Activated CD8-positive, alpha-beta T cell treated with anti-CD3 and anti-CD28 coated beads, Interleukin-2, amount 10 ng/mL, durations not matched to agents 7 days and 5 days (primary cell): ENCODE measurements around the gene LENG9. TPM values are rescaled to one million over a fixed set of nuclear protein-coding genes. Genes with fewer than 3 reads are reported as not detected.

Experiments
- ATAC-seq: fragments of 150-1000 bp; cut with Tn5 transposase; one replicate; pipeline ENCODE4 v1.10.0; 2021; ENCODE audit warnings: moderate library complexity
- CTCF ChIA-PET: fragments of 350-600 bp; sonication (Branson Sonifier 250); formaldehyde crosslinking; loops from one replicate; lab custom pipeline; 2021; ENCODE audit warnings: antibody characterized with exemption; lab: Charles Lee
- POLR2A ChIA-PET: fragments of 350-600 bp; sonication (Branson Sonifier 250); formaldehyde crosslinking; loops from one replicate; lab custom pipeline; 2021; ENCODE audit warnings: antibody characterized with exemption; lab: Charles Lee
- DNase-seq: peaks from one replicate; pipeline ENCODE4 v3.0.0-alpha.2; 2020
- H3K27ac Mint-ChIP-seq: one replicate; pipeline ENCODE4 v1.8.0; 2021; ENCODE audit warnings: mild to moderate bottlenecking, mixed read lengths
- H3K27me3 Mint-ChIP-seq: one replicate; pipeline ENCODE4 v1.8.0; 2021; ENCODE audit warnings: low read depth, mixed read lengths
- H3K36me3 Mint-ChIP-seq: one replicate; pipeline ENCODE4 v1.8.0; 2021; ENCODE audit warnings: low read depth, mixed read lengths
- H3K4me1 Mint-ChIP-seq: one replicate; pipeline ENCODE4 v1.8.0; 2021; ENCODE audit warnings: low read depth, mixed read lengths
- H3K4me3 Mint-ChIP-seq: one replicate; pipeline ENCODE4 v1.8.0; 2021; ENCODE audit warnings: mild to moderate bottlenecking, mixed read lengths
- H3K9me3 Mint-ChIP-seq: one replicate; pipeline ENCODE4 v1.8.0; 2022; ENCODE audit warnings: mixed read lengths; ENCODE audit not compliant: insufficient read depth
- total RNA-seq, 2 experiments: library from RNA; stranded (reverse); gene quantifications; one replicate each; pipeline ENCODE4 v1.2.3, GENCODE V29; 2021

Gene LENG9
- total RNA-seq, 2 experiments from 2014 or later: 5.3 to 5.6 TPM

DNA sequence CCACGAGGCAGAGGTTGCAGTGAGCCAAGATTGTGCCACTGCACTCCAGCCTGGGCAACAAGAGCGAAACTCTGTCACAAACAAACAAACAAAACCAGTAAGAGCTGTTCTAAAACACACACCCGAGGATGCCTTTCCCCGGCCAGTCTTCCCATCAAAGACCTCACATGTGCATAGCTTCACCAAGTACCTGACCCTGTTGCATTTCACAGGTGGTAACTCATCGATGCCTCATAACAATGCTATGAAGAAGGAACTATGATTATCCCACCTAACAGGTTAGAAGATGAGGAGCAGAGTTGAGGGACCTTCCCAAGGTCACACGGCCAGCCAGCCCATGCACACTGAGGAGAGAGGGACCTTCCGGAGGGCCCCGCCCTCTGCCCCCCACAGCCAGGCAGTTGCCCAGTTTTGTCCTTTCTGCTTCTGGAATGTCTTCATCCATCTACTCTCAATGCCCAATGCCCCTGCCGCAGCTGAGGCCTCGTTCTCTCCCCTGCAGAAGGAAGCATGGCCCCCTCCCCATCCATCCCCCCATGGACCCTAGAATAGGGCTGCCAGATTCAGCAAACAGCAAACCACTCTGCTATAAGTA, 31.3 kb downstream of the LENG9 start:
- POLR2A ChIA-PET: interaction anchor here (1.0 kb wide), 1 partner anchor 87 kb away, joined by 3 read pairs; no protein-coding TSS in a partner anchor

DNA sequence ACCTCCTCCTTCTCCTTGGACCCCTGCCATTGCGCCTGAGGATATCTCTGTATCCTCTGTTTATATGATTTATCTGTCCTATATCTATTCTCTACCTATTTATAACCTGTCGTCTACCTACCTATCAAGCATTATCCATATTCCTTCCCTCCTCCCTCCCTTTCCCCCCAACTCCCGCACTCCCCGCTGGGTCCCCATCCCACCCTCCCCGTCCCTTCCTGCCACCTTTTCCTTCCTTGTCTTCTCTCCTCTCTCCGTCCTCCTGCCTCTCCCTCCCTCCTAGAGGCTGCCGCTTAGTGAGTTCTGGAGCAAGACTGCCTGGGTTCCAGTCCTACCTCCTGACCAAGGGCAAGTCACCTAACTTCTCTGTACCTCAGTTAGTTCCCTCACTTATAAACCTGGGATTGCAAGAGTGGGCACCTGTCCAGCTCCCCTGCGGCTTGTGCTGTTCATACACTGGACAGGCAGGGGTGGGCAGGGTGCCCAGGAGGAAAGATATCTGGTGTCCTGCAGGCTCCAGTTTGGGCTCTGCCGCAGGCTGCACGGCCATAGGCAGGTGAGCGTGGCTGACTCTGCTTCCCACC, 32.2 kb downstream of the LENG9 start:
- no peaks in the 10 kb centered on the region for H3K9me3 Mint-ChIP-seq
- ChIA-PET POLR2A (interaction anchor here (1.0 to 1.4 kb wide), 3 partner anchors 17 to 88 kb away, joined by 3 to 4 read pairs (median 4); partner anchors contain the start of genes LENG8 and LENG9), CTCF (no interaction called here)
- H3K27ac Mint-ChIP-seq: no peak overlapping the region
- ATAC-seq: no peak
- H3K27me3 Mint-ChIP-seq: peaks cover 8% of the 10 kb centered on the region
- no peak overlapping the region for H3K4me3 Mint-ChIP-seq
- no peak for DNase-seq
- H3K4me1 Mint-ChIP-seq: peaks cover 14% of the 10 kb centered on the region
- H3K36me3 Mint-ChIP-seq: no peaks in the 10 kb centered on the region

More for the DNA sequence above, 31.3 kb downstream of the LENG9 start:
- Mint-ChIP-seq H3K9me3 (no peaks in the 10 kb centered on the region), H3K36me3 (no peaks in the 10 kb centered on the region), H3K27me3 (peaks cover 5% of the 10 kb centered on the region), H3K27ac (no peak overlapping the region), H3K4me1 (peaks cover 14% of the 10 kb centered on the region), H3K4me3 (no peak overlapping the region)
- ATAC-seq: no peak
- DNase-seq: no peak
- CTCF ChIA-PET: no interaction called here

DNA sequence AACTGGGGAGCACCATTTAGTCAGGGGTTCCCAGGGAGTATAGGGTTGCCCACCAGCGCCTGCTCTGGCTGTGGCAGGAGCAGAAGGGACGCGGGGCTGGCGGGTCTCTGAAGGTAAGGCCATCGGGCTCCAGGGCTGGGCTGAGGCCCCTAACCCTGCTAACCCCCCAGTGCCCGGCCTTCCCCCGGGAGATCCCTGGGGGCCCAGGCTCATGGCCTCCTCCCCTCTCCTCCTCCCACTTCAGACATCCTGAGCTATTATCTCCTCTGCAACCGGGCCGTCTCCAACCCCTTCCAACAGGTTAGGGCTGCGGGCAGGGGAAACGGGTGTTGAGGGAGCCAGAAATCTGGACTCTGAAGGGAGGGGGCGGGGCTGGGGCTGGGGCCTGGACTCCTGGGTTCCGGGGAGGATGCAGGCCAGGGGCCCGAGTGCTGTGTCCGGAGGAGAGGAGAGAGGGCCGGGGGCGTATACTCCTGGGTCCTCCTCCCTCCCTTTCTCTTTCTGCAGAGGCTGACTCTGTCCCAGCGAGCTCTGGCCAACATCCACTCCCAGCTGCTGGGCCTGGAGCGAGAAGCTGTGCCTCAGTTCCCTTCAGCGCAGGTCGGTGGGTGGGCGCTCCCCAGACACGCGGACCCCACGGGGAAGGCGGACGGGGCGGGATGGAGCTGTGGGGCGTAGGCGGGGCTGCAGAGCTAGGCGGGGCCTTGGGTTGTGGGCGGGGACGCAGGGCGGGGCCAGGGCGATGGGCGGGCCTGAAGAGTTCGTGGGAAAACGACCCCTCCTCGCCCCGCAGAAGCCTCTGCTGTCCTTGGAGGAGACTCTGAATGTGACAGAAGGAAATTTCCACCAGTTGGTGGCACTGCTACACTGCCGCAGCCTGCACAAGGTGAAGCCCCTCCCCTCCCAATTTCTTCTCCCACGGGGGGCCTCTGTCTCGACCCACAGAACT, 33.0 kb downstream of the LENG9 start:
- ATAC-seq: peak; percentile 80
- no peak overlapping the region for H3K4me3 Mint-ChIP-seq

DNA sequence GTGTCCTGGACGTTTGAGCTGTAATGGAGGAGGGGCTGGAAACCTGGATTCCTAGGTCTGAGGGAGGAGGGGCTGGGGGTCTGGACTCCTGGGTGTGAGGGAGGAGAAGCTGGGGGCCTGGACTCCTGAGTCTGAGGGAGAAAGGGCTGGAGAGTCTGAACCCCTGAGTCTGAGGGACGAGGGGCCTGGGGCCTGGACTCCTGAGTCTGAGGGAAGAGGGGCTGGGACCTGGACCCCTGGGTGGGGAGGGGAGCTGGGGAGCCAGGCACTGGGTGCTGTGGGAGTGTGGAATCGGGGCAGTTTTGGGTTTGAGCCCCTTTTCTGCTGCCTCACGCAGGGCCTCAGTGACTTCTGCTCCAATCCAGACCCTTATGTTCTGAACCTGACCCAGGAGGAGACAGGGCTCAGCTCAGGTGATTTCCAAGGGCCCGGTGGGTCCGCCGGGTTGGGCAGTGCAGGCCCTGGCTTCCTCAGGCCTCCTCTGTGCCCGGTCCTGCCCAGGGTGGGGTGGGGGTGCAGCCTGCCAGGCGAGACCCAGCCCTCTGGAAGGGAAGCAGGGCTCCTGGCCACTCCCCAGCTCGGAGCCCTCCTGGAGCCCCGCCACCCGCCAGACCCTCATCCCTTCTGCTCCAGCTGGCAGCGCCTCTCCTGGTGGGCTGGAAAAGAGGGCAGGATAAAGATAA, 33.9 kb downstream of the LENG9 start:
- POLR2A ChIA-PET: interaction anchor here (1.4 to 2.0 kb wide), 2 partner anchors 19 to 34 kb away, joined by 4 to 7 read pairs; partner anchors contain the start of genes LENG8 and LENG9
- no peaks in the 10 kb centered on the region for H3K36me3 Mint-ChIP-seq
- H3K27ac Mint-ChIP-seq: no peak overlapping the region

More for the DNA sequence above, 33.0 kb downstream of the LENG9 start:
- H3K27me3 Mint-ChIP-seq: peaks cover 8% of the 10 kb centered on the region
- POLR2A ChIA-PET: interaction anchor here (1.0 to 1.4 kb wide), 2 partner anchors 18 to 33 kb away, joined by 4 read pairs; partner anchors contain the start of genes LENG8 and LENG9
- no peak overlapping the region for H3K27ac Mint-ChIP-seq
- DNase-seq: peak; percentile 46
- no peaks in the 10 kb centered on the region for H3K36me3 Mint-ChIP-seq
- H3K4me1 Mint-ChIP-seq: peaks cover 14% of the 10 kb centered on the region
- no peaks in the 10 kb centered on the region for H3K9me3 Mint-ChIP-seq
- CTCF ChIA-PET: interaction anchor here (1.4 kb wide), 1 partner anchor 9 kb away, joined by 5 read pairs; no protein-coding TSS in a partner anchor

DNA sequence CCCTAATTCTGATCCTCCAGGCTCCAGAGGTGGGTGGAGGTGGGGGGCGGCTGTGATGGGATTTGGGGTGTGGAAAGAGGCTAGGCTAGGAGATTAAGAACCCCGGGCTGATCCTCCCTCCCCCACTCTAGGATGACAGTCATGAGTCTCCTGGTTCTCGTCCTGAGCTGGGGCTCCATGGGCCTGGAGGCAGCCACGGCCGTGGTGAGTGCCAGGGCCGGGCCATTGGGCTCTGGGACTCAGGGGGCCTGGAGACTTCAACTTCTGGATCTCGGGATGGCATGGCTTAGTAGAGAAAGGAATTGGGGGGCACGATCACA, 34.4 kb downstream of the LENG9 start:
- no peaks in the 10 kb centered on the region for H3K36me3 Mint-ChIP-seq
- H3K27me3 Mint-ChIP-seq: peaks cover 8% of the 10 kb centered on the region
- no peak for DNase-seq
- peaks cover 3% of the 10 kb centered on the region for H3K4me1 Mint-ChIP-seq
- H3K27ac Mint-ChIP-seq: no peak overlapping the region
- no peak for ATAC-seq
- ChIA-PET CTCF (interaction anchor here (1.4 kb wide), 2 partner anchors 10 to 38 kb away, joined by 4 to 5 read pairs; no protein-coding TSS in a partner anchor), POLR2A (interaction anchor here (2.0 kb wide), 1 partner anchor 20 kb away, joined by 7 read pairs; the partner anchor contains the start of gene LENG8)
- H3K4me3 Mint-ChIP-seq: no peak overlapping the region
- H3K9me3 Mint-ChIP-seq: no peaks in the 10 kb centered on the region

More for the DNA sequence above, 33.9 kb downstream of the LENG9 start:
- H3K27me3 Mint-ChIP-seq: peaks cover 8% of the 10 kb centered on the region
- no peak overlapping the region for H3K4me3 Mint-ChIP-seq
- CTCF ChIA-PET: interaction anchor here (1.4 kb wide), 2 partner anchors 9 to 38 kb away, joined by 4 to 5 read pairs; no protein-coding TSS in a partner anchor
- H3K4me1 Mint-ChIP-seq: peaks cover 8% of the 10 kb centered on the region
- no peak for DNase-seq
- H3K9me3 Mint-ChIP-seq: no peaks in the 10 kb centered on the region
- ATAC-seq: no peak

DNA sequence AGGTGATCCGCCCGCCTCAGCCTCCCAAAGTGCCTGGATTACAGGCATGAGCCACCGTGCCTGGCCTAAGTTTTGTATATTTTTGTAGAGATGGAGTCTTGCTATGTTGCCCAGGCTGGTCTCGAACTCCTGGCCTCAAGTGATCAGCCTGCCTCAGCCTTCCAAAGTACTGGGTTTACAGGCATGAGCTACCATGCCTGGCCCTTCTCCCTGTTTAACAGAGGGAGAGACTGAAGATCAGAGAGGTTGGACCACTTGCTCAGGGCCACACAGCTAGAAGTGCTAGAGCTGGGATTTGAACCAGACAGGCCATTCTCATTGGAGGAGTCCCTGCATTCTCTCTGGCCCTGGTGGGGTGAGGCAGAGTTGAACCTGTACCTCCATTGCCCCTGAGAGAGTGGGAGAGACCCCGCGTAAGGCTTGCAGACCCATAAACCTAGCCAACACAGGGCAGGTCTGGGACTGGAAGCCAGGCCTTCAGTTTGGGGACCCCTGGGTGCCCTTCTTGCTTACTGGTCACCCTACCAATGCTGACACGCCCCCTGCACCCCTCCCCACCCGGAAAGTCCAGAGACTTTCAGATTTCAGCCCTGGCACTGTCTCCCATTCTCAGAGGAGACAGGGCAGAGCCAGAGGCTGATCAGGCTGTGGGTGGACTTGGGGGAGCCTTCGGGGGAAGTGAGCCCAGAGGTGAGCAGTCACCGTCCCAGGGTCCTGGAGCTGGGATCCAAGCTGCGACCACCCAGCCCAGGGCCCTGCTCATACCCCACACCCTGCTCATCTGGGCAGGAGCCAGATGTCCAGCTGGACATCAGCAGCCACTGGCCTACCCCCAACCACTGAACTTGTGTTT, 35.0 kb downstream of the LENG9 start:
- peaks cover 2% of the 10 kb centered on the region for H3K4me1 Mint-ChIP-seq
- no peaks in the 10 kb centered on the region for H3K36me3 Mint-ChIP-seq
- POLR2A ChIA-PET: interaction anchor here (0.9 to 2.0 kb wide), 2 partner anchors 11 to 20 kb away, joined by 3 to 7 read pairs; partner anchors contain the start of gene LENG8
- H3K4me3 Mint-ChIP-seq: no peak overlapping the region
- peaks cover 10% of the 10 kb centered on the region for H3K27me3 Mint-ChIP-seq
- no peak overlapping the region for H3K27ac Mint-ChIP-seq
- DNase-seq: no peak
- no peaks in the 10 kb centered on the region for H3K9me3 Mint-ChIP-seq
- CTCF ChIA-PET: interaction anchor here (1.4 kb wide), 1 partner anchor 37 kb away, joined by 4 read pairs; no protein-coding TSS in a partner anchor
- ATAC-seq: no peak

DNA sequence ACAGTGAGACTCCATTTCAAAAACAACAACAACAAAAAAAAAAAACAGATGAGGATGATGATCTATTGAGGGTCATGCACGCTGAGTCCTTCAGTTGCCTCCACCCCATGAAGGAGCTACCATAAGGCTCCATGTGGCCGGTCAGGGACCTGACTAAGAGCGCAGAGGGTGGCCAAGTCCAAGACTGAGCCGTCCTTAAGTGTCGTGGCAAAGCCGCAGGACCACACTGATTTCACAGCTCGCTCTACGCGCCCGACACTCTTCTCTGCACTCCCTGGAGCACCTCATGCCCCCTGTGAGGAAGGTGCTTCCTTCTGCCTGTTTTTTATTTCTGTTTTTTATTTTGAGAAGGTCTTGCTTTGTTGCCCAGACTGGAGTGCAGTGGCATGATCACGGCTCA, 36.0 kb downstream of the LENG9 start:
- Mint-ChIP-seq H3K4me1 (peaks cover 2% of the 10 kb centered on the region), H3K9me3 (no peaks in the 10 kb centered on the region), H3K27ac (no peak overlapping the region), H3K27me3 (peaks cover 10% of the 10 kb centered on the region), H3K36me3 (no peaks in the 10 kb centered on the region), H3K4me3 (no peak overlapping the region)
- ATAC-seq (no peak), DNase-seq (no peak)
- CTCF ChIA-PET: no interaction called here
- POLR2A ChIA-PET: interaction anchor here (0.9 kb wide), 1 partner anchor 12 kb away, joined by 3 read pairs; no protein-coding TSS in a partner anchor

DNA sequence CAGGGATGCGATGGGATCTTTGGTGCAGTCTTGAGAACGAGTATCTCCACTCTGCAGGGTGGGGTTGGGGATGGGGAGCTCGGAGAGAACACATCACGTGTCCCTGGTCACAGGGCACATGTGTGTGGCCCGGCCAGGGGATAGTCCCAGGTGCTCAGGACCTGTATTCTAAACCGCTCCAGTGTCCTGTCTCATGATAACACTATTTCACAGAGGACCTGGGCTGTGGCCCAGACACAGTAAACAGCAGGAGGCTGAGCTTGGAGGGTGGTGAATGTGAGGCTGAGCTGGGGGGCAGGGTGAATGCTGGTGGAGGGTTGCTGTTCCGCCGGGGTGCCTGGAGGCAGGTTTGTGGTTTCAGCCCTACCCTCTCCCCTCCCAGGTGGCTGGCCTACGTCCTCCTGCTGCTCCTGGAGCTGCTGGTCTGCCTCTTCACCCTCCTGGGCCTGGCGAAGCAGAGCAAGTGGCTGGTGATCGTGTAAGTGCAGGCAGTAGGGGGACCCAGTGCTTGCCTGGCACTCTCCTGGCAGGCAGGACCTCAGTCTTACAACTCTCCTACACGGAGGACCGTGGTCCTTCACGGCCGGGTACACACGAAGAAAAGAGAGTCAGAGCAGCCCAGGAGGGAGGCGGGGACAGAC, 37.2 kb downstream of the LENG9 start:
- Mint-ChIP-seq H3K4me3 (no peak overlapping the region), H3K4me1 (peaks cover 2% of the 10 kb centered on the region), H3K9me3 (no peaks in the 10 kb centered on the region), H3K36me3 (no peaks in the 10 kb centered on the region), H3K27ac (no peak overlapping the region), H3K27me3 (peaks cover 10% of the 10 kb centered on the region)
- ATAC-seq (no peak), DNase-seq (no peak)
- POLR2A ChIA-PET: no interaction called here
- CTCF ChIA-PET: interaction anchor here (1.4 to 1.5 kb wide), 2 partner anchors 11 to 35 kb away, joined by 3 to 4 read pairs; no protein-coding TSS in a partner anchor

DNA sequence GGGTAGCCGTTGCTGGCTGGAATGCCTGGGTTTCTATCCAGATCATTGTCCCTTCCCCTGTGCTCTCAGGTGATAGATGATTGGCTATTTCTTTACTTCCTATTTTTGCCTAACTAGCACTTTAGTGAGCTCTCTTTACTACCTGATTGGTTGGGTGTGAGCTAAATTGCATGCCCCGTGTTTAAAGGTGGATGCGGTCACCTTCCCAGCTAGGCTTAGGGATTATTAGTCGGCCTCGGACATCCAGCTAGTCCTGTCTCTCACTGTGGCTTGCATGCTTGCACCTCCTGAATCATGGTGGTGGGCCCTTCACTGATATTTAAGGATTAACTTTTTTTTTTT, 38.2 kb downstream of the LENG9 start:
- no peak for DNase-seq
- ChIA-PET POLR2A (no interaction called here), CTCF (interaction anchor here (1.4 to 1.5 kb wide), 2 partner anchors 10 to 34 kb away, joined by 3 to 4 read pairs; no protein-coding TSS in a partner anchor)
- ATAC-seq: no peak
- H3K9me3 Mint-ChIP-seq: no peaks in the 10 kb centered on the region
- peaks cover 10% of the 10 kb centered on the region for H3K27me3 Mint-ChIP-seq
- no peak overlapping the region for H3K27ac Mint-ChIP-seq
- H3K4me1 Mint-ChIP-seq: no peaks in the 10 kb centered on the region
- H3K36me3 Mint-ChIP-seq: no peaks in the 10 kb centered on the region
- H3K4me3 Mint-ChIP-seq: no peak overlapping the region
